ENCODE results near the gene MUCL3. TPM values are rescaled to one million over a fixed set of nuclear protein-coding genes. Genes with fewer than 3 reads are reported as not detected.

Gene MUCL3, protein sequence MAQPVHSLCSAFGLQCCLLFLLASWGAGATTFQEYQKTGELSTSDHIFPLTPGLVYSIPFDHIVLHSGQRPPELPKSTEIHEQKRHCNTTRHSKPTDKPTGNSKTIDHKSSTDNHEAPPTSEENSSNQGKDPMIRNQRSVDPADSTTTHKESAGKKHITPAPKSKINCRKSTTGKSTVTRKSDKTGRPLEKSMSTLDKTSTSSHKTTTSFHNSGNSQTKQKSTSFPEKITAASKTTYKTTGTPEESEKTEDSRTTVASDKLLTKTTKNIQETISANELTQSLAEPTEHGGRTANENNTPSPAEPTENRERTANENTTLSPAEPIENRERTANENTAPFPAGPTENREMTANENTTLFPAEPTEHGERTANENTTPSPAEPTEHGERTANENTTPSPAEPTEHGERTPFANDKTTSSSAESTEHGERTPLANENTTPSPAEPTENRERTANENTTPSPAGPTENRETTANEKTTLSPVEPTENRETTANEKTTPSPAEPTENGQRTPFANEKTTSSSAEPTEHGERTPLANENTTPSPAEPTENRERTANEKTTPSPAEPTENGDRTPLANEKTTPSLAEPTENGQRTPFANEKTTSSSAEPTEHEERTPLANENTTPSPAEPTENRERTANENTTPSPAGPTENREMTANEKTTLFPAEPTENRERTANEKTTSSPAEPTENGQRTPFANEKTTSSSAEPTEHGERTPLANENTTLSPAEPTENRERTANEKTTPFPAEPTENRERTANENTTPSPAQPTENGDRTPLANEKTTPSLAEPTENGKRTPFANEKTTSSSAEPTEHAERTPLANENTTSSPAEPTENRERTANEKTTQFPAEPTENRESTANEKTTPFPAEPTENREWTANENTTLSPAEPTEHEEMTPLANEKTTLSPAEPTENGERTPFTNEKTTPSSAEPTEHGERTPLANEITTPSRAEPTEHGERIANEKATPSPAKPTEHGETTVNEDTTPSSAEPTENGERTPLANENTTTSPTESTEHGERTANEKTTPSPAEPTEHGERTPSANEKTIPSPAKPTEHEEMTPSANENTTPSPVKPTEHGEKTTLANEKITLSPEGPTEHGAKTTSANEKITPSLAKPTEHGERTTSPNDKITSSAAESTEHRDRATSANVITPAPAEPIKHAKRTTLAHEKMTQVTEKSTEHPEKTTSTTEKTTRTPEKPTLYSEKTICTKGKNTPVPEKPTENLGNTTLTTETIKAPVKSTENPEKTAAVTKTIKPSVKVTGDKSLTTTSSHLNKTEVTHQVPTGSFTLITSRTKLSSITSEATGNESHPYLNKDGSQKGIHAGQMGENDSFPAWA (N-terminal part only)
- 0.49 TPM for polyA plus RNA-seq (2012; ENCODE audit: missing spikeins)

GRCh38 chr6:30940361-30940986 is at the start of gene MUCL3:
Gene MUCL3 (plus strand): TSS chr6:30940973. CDS start chr6:30941000, 27 bp downstream.
- DNase-seq (ENCODE audit: insufficient read length), result no peak
- no peak for TF ChIP-seq POLR2A (IDR thresholded peaks at IDR 0.05; ENCODE audit: low read depth, low read length)
- no peak for TF ChIP-seq TAF1 (IDR thresholded peaks at IDR 0.05; ENCODE audit: borderline replicate concordance, low read depth, low read length)
- no peak for TF ChIP-seq POLR2AphosphoS5 (IDR thresholded peaks at IDR 0.05; ENCODE audit: low read depth, low read length)

GRCh38 chr6:30891450-30891723 is 49.4 kb upstream of the MUCL3 start:
- no peak for TF ChIP-seq TAF1 (IDR thresholded peaks at IDR 0.05; ENCODE audit: borderline replicate concordance, low read depth, low read length)
- TF ChIP-seq POLR2A (IDR thresholded peaks at IDR 0.05; ENCODE audit: low read depth, low read length), result no peak
- no peak for TF ChIP-seq POLR2AphosphoS5 (IDR thresholded peaks at IDR 0.05; ENCODE audit: low read depth, low read length)
- FAIRE-seq (no peak), DNase-seq (ENCODE audit: insufficient read length) (no peak)

More at GRCh38 chr6:30940361-30940986, at the start of gene MUCL3:
- no peak for FAIRE-seq

DNA sequence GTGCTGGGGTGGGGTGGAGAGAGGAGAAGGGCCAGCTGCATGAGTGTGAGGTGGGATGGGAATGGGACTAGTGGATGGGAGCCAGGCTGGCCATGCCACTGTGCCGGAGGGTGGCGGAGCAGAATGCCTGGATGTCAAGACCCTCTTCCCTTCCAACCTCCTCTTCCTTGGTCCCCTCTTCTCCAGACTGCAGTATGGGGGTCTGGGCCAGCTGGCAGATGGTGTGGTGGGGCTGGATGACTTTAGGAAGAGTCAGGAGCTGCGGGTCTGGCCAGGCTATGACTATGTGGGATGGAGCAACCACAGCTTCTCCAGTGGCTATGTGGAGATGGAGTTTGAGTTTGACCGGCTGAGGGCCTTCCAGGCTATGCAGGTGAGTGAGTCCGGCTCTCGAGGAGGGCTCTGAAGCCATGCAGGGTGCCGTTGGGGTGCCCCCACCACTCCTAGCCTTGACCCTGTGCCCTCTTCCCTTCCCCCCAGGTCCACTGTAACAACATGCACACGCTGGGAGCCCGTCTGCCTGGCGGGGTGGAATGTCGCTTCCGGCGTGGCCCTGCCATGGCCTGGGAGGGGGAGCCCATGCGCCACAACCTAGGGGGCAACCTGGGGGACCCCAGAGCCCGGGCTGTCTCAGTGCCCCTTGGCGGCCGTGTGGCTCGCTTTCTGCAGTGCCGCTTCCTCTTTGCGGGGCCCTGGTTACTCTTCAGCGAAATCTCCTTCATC is 48.8 kb upstream of the MUCL3 start:
- FAIRE-seq (no peak), DNase-seq (ENCODE audit: insufficient read length) (no peak)
- no peak for TF ChIP-seq POLR2AphosphoS5 (IDR thresholded peaks at IDR 0.05; ENCODE audit: low read depth, low read length)
- no peak for TF ChIP-seq POLR2A (IDR thresholded peaks at IDR 0.05; ENCODE audit: low read depth, low read length)

DNA sequence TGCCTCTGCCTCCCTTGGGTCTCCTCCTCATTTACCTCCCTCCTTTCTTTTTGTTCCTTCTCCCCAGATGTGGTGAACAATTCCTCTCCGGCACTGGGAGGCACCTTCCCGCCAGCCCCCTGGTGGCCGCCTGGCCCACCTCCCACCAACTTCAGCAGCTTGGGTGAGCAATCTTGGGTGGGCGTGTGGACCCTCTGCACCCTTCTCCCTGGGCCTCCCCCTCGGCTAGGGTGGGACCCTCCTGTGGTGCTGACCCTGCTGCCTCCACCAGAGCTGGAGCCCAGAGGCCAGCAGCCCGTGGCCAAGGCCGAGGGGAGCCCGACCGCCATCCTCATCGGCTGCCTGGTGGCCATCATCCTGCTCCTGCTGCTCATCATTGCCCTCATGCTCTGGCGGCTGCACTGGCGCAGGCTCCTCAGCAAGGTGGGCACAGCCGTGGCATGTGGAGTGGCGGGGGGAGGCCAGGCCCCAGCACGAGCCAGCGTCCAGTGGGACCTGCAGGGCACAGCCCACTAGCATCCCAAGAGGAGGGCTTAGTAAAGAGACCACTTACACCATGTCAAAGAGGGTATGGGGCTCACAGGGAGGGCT is 47.7 kb upstream of the MUCL3 start:
- DNase-seq (ENCODE audit: insufficient read length) (no peak), FAIRE-seq (no peak)
- TF ChIP-seq POLR2AphosphoS5 (IDR thresholded peaks at IDR 0.05; ENCODE audit: low read depth, low read length), result no peak
- TF ChIP-seq TAF1 (IDR thresholded peaks at IDR 0.05; ENCODE audit: borderline replicate concordance, low read depth, low read length), result no peak
- TF ChIP-seq POLR2A (IDR thresholded peaks at IDR 0.05; ENCODE audit: low read depth, low read length), result no peak

DNA sequence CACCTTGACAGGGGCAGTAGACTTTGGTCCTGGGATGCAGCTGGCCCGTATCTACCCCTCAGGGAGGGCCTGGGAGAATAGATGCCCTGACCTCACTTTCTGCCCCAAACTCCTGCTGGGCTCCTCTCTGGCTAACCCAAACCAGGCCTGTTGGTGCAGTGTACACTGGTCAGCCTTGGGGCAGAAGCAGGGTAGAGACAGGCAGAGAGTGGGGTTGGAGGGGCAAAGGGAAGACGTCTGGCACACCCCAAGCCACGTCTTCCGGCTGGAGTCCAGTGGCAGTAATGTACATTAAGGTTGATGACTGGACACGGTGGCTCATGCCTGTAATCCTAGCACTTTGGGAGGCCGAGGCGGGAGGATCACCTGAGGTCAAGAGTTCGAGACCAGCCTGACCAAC is 47.1 kb upstream of the MUCL3 start:
- FAIRE-seq, result no peak
- TF ChIP-seq TAF1 (IDR thresholded peaks at IDR 0.05; ENCODE audit: borderline replicate concordance, low read depth, low read length) (no peak), POLR2AphosphoS5 (IDR thresholded peaks at IDR 0.05; ENCODE audit: low read depth, low read length) (no peak), POLR2A (IDR thresholded peaks at IDR 0.05; ENCODE audit: low read depth, low read length) (no peak)
- no peak for DNase-seq (ENCODE audit: insufficient read length)

- FAIRE-seq, result no peak
- DNase-seq (ENCODE audit: insufficient read length), result no peak
- TF ChIP-seq TAF1 (IDR thresholded peaks at IDR 0.05; ENCODE audit: borderline replicate concordance, low read depth, low read length) (no peak), POLR2AphosphoS5 (IDR thresholded peaks at IDR 0.05; ENCODE audit: low read depth, low read length) (no peak), POLR2A (IDR thresholded peaks at IDR 0.05; ENCODE audit: low read depth, low read length) (no peak)
Measured at GRCh38 chr6:30894381-30894780, 46.4 kb upstream of the MUCL3 start.

GRCh38 chr6:30894935-30895334 is 45.8 kb upstream of the MUCL3 start:
- DNase-seq (ENCODE audit: insufficient read length) (no peak), FAIRE-seq (no peak)
- TF ChIP-seq POLR2A (IDR thresholded peaks at IDR 0.05; ENCODE audit: low read depth, low read length), result no peak
- no peak for TF ChIP-seq POLR2AphosphoS5 (IDR thresholded peaks at IDR 0.05; ENCODE audit: low read depth, low read length)
- no peak for TF ChIP-seq TAF1 (IDR thresholded peaks at IDR 0.05; ENCODE audit: borderline replicate concordance, low read depth, low read length)

GRCh38 chr6:30895343-30895742 is 45.4 kb upstream of the MUCL3 start:
- no peak for TF ChIP-seq POLR2AphosphoS5 (IDR thresholded peaks at IDR 0.05; ENCODE audit: low read depth, low read length)
- no peak for TF ChIP-seq POLR2A (IDR thresholded peaks at IDR 0.05; ENCODE audit: low read depth, low read length)
- TF ChIP-seq TAF1 (IDR thresholded peaks at IDR 0.05; ENCODE audit: borderline replicate concordance, low read depth, low read length), result no peak
- FAIRE-seq (no peak), DNase-seq (ENCODE audit: insufficient read length) (no peak)

DNA sequence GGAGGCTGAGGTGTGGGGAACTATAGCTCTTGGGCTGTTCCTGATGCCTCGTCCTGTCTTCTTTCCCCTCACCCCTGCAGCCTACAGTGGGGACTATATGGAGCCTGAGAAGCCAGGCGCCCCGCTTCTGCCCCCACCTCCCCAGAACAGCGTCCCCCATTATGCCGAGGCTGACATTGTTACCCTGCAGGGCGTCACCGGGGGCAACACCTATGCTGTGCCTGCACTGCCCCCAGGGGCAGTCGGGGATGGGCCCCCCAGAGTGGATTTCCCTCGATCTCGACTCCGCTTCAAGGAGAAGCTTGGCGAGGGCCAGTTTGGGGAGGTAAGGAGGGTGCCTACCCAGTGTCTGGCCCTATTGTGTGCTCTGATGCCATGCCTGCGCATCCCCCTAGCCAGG is 44.2 kb upstream of the MUCL3 start:
- TF ChIP-seq TAF1 (IDR thresholded peaks at IDR 0.05; ENCODE audit: borderline replicate concordance, low read depth, low read length) (no peak), POLR2AphosphoS5 (IDR thresholded peaks at IDR 0.05; ENCODE audit: low read depth, low read length) (no peak)
- no peak for FAIRE-seq
- no peak for DNase-seq (ENCODE audit: insufficient read length)

DNA sequence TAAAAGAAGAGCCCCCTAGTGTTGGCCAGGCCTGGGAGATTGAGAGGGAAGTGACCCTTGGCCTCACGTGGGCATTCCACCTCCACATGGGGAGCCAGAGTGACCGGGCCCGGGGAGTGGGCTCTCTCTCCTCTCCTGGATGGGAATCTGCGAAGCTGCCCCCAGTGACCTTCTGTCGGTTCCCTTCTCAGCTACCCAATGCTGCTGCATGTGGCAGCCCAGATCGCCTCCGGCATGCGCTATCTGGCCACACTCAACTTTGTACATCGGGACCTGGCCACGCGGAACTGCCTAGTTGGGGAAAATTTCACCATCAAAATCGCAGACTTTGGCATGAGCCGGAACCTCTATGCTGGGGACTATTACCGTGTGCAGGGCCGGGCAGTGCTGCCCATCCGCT is 42.9 kb upstream of the MUCL3 start:
- no peak for DNase-seq (ENCODE audit: insufficient read length)
- no peak for TF ChIP-seq TAF1 (IDR thresholded peaks at IDR 0.05; ENCODE audit: borderline replicate concordance, low read depth, low read length)
- no peak for TF ChIP-seq POLR2AphosphoS5 (IDR thresholded peaks at IDR 0.05; ENCODE audit: low read depth, low read length)
- no peak for TF ChIP-seq POLR2A (IDR thresholded peaks at IDR 0.05; ENCODE audit: low read depth, low read length)
- FAIRE-seq, result no peak
